K562 (cell line): Measurements from ENCODE around the gene CBL. TPM values are rescaled to one million over a fixed set of nuclear protein-coding genes. Genes with fewer than 3 reads are reported as not detected.

Experiments used
- BCL6 ChIP-seq: fragments of 250-450 bp; sonication (Bioruptor Pico); IDR thresholded peaks from 2 replicates; pipeline ENCODE4 v1.4.0; 2020
- CBFA2T2 ChIP-seq: fragments of 450-650 bp; conservative IDR thresholded peaks from 2 replicates; pipeline ENCODE4 v1.6.1; 2017; ENCODE audit warnings: mild to moderate bottlenecking
- CCNT2 ChIP-seq: IDR thresholded peaks from 2 replicates; pipeline ENCODE4 v1.6.1; 2011; ENCODE audit warnings: borderline replicate concordance, low read depth, mild to moderate bottlenecking, moderate library complexity, mixed read lengths, low read length; ENCODE audit not compliant: insufficient read length; ENCODE audit errors: extremely low read depth
- FOXA1 ChIP-seq: fragments of 450-650 bp; IDR thresholded peaks from 2 replicates; pipeline ENCODE4 v1.6.1; 2016; ENCODE audit warnings: mild to moderate bottlenecking, borderline replicate concordance
- GABPB2 ChIP-seq: fragments of 250-450 bp; sonication (Bioruptor Pico); conservative IDR thresholded peaks from 2 replicates; pipeline ENCODE4 v1.5.1; 2021; ENCODE audit warnings: mild to moderate bottlenecking
- HNRNPH1 ChIP-seq: fragments of 200-400 bp; formaldehyde crosslinking; optimal IDR thresholded peaks from 2 replicates; pipeline ENCODE3; 2017; ENCODE audit warnings: low read depth, mild to moderate bottlenecking, low read length, moderate library complexity
- HNRNPLL ChIP-seq: fragments of 200-400 bp; formaldehyde crosslinking; IDR thresholded peaks from 2 replicates; pipeline ENCODE4 v1.6.1; 2017; ENCODE audit warnings: low read length, low read depth, mild to moderate bottlenecking; ENCODE audit not compliant: poor library complexity, severe bottlenecking
- PRMT5 ChIP-seq: sonication (generic); formaldehyde crosslinking; IDR thresholded peaks from 2 replicates; pipeline ENCODE4 v1.5.0; 2020; ENCODE audit warnings: missing genetic modification reagents
- RAD51 ChIP-seq: fragments of 450-650 bp; IDR thresholded peaks from 2 replicates; pipeline ENCODE4 v1.7.1; 2016; ENCODE audit warnings: low read depth, mild to moderate bottlenecking, borderline replicate concordance
- SAFB ChIP-seq: fragments of 200-400 bp; formaldehyde crosslinking; IDR thresholded peaks from 2 replicates; pipeline ENCODE4 v1.6.1; 2017; ENCODE audit warnings: low read depth, low read length, borderline replicate concordance
- ZBTB7A ChIP-seq: IDR thresholded peaks from 2 replicates; pipeline ENCODE4 v1.6.1; 2011; ENCODE audit warnings: low read depth, mild to moderate bottlenecking, low read length, moderate library complexity, borderline replicate concordance; ENCODE audit not compliant: control insufficient read depth
- ZBTB8A ChIP-seq: fragments of 450-650 bp; IDR thresholded peaks from 2 replicates; pipeline ENCODE4 v1.6.1; 2018; ENCODE audit warnings: mild to moderate bottlenecking, moderate library complexity; ENCODE audit not compliant: partially characterized antibody
- ZNF212 ChIP-seq: fragments of 450-650 bp; formaldehyde crosslinking; IDR thresholded peaks from 2 replicates; pipeline ENCODE4 v1.4.0; 2020; ENCODE audit warnings: mild to moderate bottlenecking
- ZNF830 ChIP-seq: fragments of 250-450 bp; sonication (Bioruptor Pico); IDR thresholded peaks from 2 replicates; pipeline ENCODE4 v1.5.0; 2021; ENCODE audit warnings: mild to moderate bottlenecking
- polyA plus RNA-seq, 8 experiments: library from polyadenylated mRNA; depleted of rRNA in 4 of 8; stranded (reverse) in 5 of 8; unstranded in 3 of 8; fragments of >200 nt; fragmentation: Nextera tagmentation in 2 of 8; fragmentation: Illumina TruSeq in 1 of 8; extraction: Ambion mirVana in 2 of 8; extraction: Trizol in 1 of 8; gene quantifications; 2 replicates each; pipeline versions ENCODE4 v1.2.1 to v1.2.3, GENCODE V29; 2011 to 2014; ENCODE audit warnings: inconsistent platforms in 1 of 8, missing spikeins in 1 of 8
- total RNA-seq, 7 experiments: library from RNA; depleted of rRNA in 6 of 7; stranded (reverse); fragments of >200 nt in 6 of 7; fragmentation: Illumina TruSeq in 2 of 7; extraction: Trizol in 2 of 7; gene quantifications; 2 replicates each; pipeline versions ENCODE4 v1.2.1 to v1.2.3, GENCODE V29; 2011 to 2021; ENCODE audit warnings: low replicate concordance in 1 of 7
- TF ChIP-seq, protein P1 (sequence below), 2 experiments: fragments of 450-650 bp; IDR thresholded peaks; 2 replicates each; pipeline ENCODE4 v1.6.1; 2016; ENCODE audit warnings: mild to moderate bottlenecking in 2 of 2, borderline replicate concordance in 1 of 2, low read depth in 1 of 2, moderate library complexity in 1 of 2
- TF ChIP-seq, protein P2 (sequence below): fragments of 450-650 bp; IDR thresholded peaks from 2 replicates; pipeline ENCODE4 v1.6.1; 2016; ENCODE audit warnings: missing biosample characterization, missing genetic modification characterization
- TF ChIP-seq, protein P3 (sequence below): fragments of 450-650 bp; formaldehyde crosslinking; IDR thresholded peaks from 2 replicates; pipeline ENCODE4 v1.4.0; 2020; ENCODE audit warnings: mild to moderate bottlenecking, mixed read lengths

Gene CBL
- total and polyA plus RNA-seq, 9 of the 15 experiments (the other 6 are each of a cell fraction or from before 2014, with no cell fraction given), result 3.2 to 24.9 (median 9.9) TPM

DNA sequence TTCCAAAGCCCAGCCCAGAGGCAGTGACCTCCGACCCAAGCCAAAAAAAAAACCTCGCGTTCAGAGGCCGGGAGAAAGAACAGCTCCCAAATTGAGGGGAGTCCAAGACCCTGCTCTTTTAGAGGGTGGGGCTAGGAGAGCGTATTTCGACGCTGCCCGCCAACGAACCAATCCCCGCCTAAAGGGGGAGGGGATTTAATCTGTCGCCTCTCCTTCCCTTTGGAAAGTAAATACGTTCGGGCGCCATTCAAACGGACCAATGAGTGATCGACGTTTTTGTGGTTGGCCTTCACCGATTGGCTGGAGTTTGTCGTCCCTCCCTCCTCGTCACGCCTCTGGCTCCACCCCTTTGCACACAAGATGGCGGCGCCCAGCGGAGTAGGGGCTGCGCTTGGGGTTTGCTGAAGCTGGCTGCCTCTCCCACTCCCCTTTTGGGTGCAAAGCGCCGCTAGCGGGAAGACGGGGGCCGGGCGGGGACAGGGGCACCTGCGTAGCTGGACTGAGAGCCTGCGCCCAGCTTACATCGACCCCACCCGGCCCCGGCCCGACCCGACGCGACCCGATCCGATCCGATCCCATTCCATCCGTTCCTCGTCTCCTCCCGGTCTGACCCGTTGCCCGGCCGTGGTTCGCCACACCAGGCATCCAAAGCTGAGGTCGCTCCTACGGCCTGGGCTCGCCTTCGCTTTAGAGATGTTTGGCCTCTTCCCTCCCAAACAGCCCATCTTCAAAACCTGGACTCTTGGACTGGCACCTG is 128.2 kb downstream of the CBL start, which contains the start of gene RNF26 (continued):
- TF ChIP-seq, protein P1, sequence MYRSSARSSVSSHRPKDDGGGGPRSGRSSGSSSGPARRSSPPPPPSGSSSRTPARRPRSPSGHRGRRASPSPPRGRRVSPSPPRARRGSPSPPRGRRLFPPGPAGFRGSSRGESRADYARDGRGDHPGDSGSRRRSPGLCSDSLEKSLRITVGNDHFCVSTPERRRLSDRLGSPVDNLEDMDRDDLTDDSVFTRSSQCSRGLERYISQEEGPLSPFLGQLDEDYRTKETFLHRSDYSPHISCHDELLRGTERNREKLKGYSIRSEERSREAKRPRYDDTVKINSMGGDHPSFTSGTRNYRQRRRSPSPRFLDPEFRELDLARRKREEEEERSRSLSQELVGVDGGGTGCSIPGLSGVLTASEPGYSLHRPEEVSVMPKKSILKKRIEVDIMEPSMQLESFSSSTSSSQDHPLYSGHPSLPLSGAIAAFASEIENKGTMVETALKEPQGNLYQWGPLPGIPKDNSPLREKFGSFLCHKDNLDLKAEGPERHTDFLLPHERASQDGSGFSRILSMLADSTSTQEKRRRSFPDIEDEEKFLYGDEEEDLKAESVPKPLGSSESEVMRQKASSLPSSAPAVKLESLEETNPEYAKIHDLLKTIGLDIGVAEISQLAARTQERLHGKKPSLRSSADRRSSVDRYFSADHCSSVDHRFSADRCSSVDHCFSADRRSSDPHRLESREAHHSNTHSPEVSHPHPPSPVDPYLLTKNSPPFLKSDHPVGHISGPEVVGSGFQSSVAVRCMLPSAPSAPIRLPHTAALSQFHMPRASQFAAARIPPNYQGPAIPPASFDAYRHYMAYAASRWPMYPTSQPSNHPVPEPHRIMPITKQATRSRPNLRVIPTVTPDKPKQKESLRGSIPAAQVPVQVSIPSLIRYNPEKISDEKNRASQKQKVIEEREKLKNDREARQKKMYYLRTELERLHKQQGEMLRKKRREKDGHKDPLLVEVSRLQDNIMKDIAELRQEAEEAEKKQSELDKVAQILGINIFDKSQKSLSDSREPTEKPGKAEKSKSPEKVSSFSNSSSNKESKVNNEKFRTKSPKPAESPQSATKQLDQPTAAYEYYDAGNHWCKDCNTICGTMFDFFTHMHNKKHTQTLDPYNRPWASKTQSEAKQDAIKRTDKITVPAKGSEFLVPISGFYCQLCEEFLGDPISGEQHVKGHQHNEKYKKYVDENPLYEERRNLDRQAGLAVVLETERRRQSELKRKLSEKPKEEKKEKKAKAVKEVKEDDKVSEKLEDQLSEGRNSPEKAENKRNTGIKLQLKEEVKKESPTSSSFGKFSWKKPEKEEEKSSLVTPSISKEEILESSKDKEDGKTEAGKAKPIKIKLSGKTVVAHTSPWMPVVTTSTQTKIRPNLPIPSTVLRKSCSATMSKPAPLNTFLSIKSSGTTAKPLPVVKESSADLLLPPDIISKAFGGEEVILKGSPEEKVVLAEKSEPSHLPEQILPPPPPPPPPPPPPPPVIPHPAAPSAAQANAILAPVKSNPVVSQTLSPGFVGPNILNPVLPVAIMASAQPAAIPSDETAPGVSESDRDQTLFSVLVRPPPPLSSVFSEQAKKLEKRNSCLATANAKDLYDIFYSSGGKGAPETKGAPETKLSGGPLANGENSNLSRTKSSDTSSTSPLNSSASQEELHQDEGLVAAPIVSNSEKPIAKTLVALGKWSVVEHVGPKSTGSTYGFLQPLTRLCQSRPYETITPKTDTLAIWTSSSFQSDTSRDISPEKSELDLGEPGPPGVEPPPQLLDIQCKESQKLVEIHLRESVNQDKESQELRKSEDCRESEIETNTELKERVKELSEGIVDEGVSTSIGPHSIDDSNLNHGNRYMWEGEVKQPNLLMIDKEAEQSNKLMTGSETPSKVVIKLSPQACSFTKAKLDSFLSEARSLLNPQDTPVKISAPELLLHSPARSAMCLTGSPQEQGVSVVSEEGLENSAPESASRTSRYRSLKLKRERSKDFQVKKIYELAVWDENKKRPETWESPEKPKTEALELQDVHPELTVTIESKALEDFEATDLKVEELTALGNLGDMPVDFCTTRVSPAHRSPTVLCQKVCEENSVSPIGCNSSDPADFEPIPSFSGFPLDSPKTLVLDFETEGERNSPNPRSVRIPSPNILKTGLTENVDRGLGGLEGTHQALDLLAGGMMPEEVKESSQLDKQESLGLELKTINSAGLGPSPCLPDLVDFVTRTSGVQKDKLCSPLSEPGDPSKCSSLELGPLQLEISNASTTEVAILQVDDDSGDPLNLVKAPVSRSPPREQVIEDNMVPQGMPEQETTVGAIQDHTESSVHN (IDR thresholded peaks at IDR 0.05; ENCODE audit: borderline replicate concordance in 1 of 2, low read depth in 1 of 2), result no peak
- TF ChIP-seq HNRNPH1 (no peak), ZBTB7A (peak; percentile 96), RAD51 (no peak), CBFA2T2 (no peak), GABPB2 (CRISPR knock-in tag) (no peak), PRMT5 (no peak), ZNF212 (CRISPR knock-in tag) (no peak), SAFB (no peak), ZNF830 (CRISPR knock-in tag) (no peak), CCNT2 (no peak), HNRNPLL (peak; percentile 24), BCL6 (CRISPR knock-in tag) (no peak), ZBTB8A (no peak), FOXA1 (no peak)
- TF ChIP-seq, protein P2, sequence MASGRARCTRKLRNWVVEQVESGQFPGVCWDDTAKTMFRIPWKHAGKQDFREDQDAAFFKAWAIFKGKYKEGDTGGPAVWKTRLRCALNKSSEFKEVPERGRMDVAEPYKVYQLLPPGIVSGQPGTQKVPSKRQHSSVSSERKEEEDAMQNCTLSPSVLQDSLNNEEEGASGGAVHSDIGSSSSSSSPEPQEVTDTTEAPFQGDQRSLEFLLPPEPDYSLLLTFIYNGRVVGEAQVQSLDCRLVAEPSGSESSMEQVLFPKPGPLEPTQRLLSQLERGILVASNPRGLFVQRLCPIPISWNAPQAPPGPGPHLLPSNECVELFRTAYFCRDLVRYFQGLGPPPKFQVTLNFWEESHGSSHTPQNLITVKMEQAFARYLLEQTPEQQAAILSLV (tag), result no peak
- TF ChIP-seq, protein P3, sequence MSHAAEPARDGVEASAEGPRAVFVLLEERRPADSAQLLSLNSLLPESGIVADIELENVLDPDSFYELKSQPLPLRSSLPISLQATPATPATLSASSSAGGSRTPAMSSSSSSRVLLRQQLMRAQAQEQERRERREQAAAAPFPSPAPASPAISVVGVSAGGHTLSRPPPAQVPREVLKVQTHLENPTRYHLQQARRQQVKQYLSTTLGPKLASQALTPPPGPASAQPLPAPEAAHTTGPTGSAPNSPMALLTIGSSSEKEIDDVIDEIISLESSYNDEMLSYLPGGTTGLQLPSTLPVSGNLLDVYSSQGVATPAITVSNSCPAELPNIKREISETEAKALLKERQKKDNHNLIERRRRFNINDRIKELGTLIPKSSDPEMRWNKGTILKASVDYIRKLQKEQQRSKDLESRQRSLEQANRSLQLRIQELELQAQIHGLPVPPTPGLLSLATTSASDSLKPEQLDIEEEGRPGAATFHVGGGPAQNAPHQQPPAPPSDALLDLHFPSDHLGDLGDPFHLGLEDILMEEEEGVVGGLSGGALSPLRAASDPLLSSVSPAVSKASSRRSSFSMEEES (CRISPR knock-in tag), result no peak
